ENCODE results near the gene CRABP2.

GRCh38 chr1:156671804-156672203 lies 33.6 kb downstream of the CRABP2 start:
- no peak for TF ChIP-seq POLR2AphosphoS5 (IDR thresholded peaks at IDR 0.05; ENCODE audit: low read depth, low read length)
- no peak for TF ChIP-seq POLR2A (IDR thresholded peaks at IDR 0.05; ENCODE audit: low read depth, low read length)
- TF ChIP-seq TAF1 (IDR thresholded peaks at IDR 0.05; ENCODE audit: low read depth, low read length): no peak
- no peak for TF ChIP-seq SPI1 (IDR thresholded peaks at IDR 0.05; ENCODE audit: low read depth, low read length)
- TF ChIP-seq POU2F2 (IDR thresholded peaks at IDR 0.05; ENCODE audit: low read depth, low read length): no peak
- no peak for TF ChIP-seq PAX5 (IDR thresholded peaks at IDR 0.05; ENCODE audit: insufficient read depth, low read length, severe bottlenecking)
